Endothelial cell of umbilical vein (primary cell): ENCODE data around the gene REPS1. TPM values are rescaled to one million over a fixed set of nuclear protein-coding genes. Genes with fewer than 3 reads are reported as not detected.

Experiments used
- BruUV-seq: library from RNA; stranded (reverse); fragments of 400-500 nt; replicated peaks from 2 replicates; lab custom pipeline; 2021; lab: Mats Ljungman, UMichigan
- CTCF ChIA-PET: fragments of 300-600, 350-600 bp; sonication (Branson Sonifier 250); formaldehyde crosslinking; loops from one replicate; lab custom pipeline; 2021; ENCODE audit warnings: antibody characterized with exemption, inconsistent platforms; lab: Charles Lee
- POLR2A ChIA-PET: fragments of 300-600, 350-600 bp; sonication (Branson Sonifier 250); formaldehyde crosslinking; loops from one replicate; lab custom pipeline; 2021; ENCODE audit warnings: antibody characterized with exemption, inconsistent platforms; lab: Charles Lee
- DNase-seq: peaks from one replicate; pipeline ENCODE4 v3.0.0-alpha.2; 2011; ENCODE audit warnings: low read depth, low spot score
- FAIRE-seq: peaks from 2 replicates; lab custom pipeline; 2011; peaks lifted over from hg19 to GRCh38; lab: Jason Lieb, UNC
- H2AFZ ChIP-seq: 2 replicates; pipeline ENCODE4 v1.6.0; 2012; ENCODE audit warnings: low read depth, low read length, control low read depth, inconsistent platforms
- H3K27ac ChIP-seq: 2 replicates; pipeline ENCODE4 v1.5.1; 2011; ENCODE audit warnings: low read depth, mild to moderate bottlenecking, control low read depth, low read length, moderate library complexity; ENCODE audit not compliant: insufficient read depth
- H3K27me3 ChIP-seq, 2 experiments: 2 replicates each; pipeline versions ENCODE4 v1.6.0 to v1.6.1; 2011; ENCODE audit warnings: low read length in 2 of 2, mixed read lengths in 1 of 2; ENCODE audit not compliant: control insufficient read depth in 2 of 2, insufficient read depth in 2 of 2
- H3K36me3 ChIP-seq, 2 experiments: 2 replicates in 1 of 2; 3 replicates in 1 of 2; pipeline ENCODE4 v1.5.1; 2011; ENCODE audit warnings: low read length in 2 of 2, mild to moderate bottlenecking in 1 of 2, moderate library complexity in 1 of 2; ENCODE audit not compliant: control insufficient read depth in 2 of 2, insufficient read depth in 2 of 2; ENCODE audit errors: extremely low read depth in 1 of 2
- H3K4me1 ChIP-seq: 3 replicates; pipeline ENCODE4 v1.5.1; 2011; ENCODE audit warnings: mild to moderate bottlenecking, low read length; ENCODE audit not compliant: control insufficient read depth, insufficient read depth; ENCODE audit errors: extremely low read depth
- H3K4me2 ChIP-seq: 2 replicates; pipeline ENCODE4 v1.6.1; 2011; ENCODE audit warnings: low read length, control low read depth, mixed read lengths; ENCODE audit not compliant: insufficient read depth
- H3K4me3 ChIP-seq, 3 experiments: fragments of 200-600 bp in 1 of 3; sonication (generic), shearing (Covaris generic) in 1 of 3; replicated peaks in 1 of 3; 2 replicates each; pipeline ENCODE4 v1.5.1; 2011 to 2016; ENCODE audit warnings: control low read depth in 3 of 3, low read length in 3 of 3, mild to moderate bottlenecking in 2 of 3, inconsistent platforms in 1 of 3, low read depth in 1 of 3, moderate library complexity in 1 of 3; ENCODE audit not compliant: insufficient read depth in 1 of 3
- H3K79me2 ChIP-seq: 2 replicates; pipeline ENCODE4 v1.6.0; 2012; ENCODE audit warnings: low read length, inconsistent platforms; ENCODE audit not compliant: control insufficient read depth, insufficient read depth
- H3K9ac ChIP-seq: replicated peaks from 2 replicates; pipeline ENCODE3; 2011; ENCODE audit warnings: low read length, control low read depth; ENCODE audit not compliant: insufficient read depth; ENCODE audit errors: extremely low read depth
- H3K9me1 ChIP-seq: replicated peaks from 3 replicates; pipeline ENCODE4 v1.6.0; 2011; ENCODE audit warnings: mild to moderate bottlenecking, low read length; ENCODE audit not compliant: control insufficient read depth, insufficient read depth; ENCODE audit errors: extremely low read depth
- H3K9me3 ChIP-seq: replicated peaks from 2 replicates; pipeline ENCODE4 v1.5.1; 2012; ENCODE audit warnings: low read length, inconsistent platforms; ENCODE audit not compliant: control insufficient read depth, insufficient read depth
- H4K20me1 ChIP-seq: replicated peaks from 2 replicates; pipeline ENCODE3; 2011; ENCODE audit warnings: mild to moderate bottlenecking, low read length; ENCODE audit not compliant: control insufficient read depth, insufficient read depth; ENCODE audit errors: extremely low read depth
- CTCF ChIP-seq, 2 donors: IDR thresholded peaks; 1 replicate in 1 of 2; 2 replicates in 1 of 2; pipeline ENCODE4 v1.5.1; 2011; ENCODE audit warnings: low read length in 2 of 2, mild to moderate bottlenecking in 2 of 2, moderate library complexity in 2 of 2, control low read depth in 1 of 2, inconsistent platforms in 1 of 2, low read depth in 1 of 2; ENCODE audit not compliant: insufficient read depth in 1 of 2; ENCODE audit errors: extremely low read depth in 1 of 2
- FOS ChIP-seq: IDR thresholded peaks from 2 replicates; pipeline ENCODE4 v1.6.1; 2011; ENCODE audit warnings: mild to moderate bottlenecking, low read length, moderate library complexity, borderline replicate concordance; ENCODE audit not compliant: insufficient read depth
- GATA2 ChIP-seq: IDR thresholded peaks from 2 replicates; pipeline ENCODE4 v1.7.0; 2011; ENCODE audit warnings: low read depth, mild to moderate bottlenecking, moderate library complexity, mixed read lengths, low read length; ENCODE audit not compliant: insufficient read length, insufficient read depth
- JUN ChIP-seq: IDR thresholded peaks from 2 replicates; pipeline ENCODE4 v1.6.1; 2011; ENCODE audit warnings: borderline replicate concordance, low read depth; ENCODE audit not compliant: insufficient read length, insufficient read depth
- MYC ChIP-seq: IDR thresholded peaks from one replicate; pipeline ENCODE4 v1.6.1; 2011; ENCODE audit warnings: mild to moderate bottlenecking, low read depth, low read length
- POLR2A ChIP-seq: IDR thresholded peaks from 2 replicates; pipeline ENCODE4 v1.6.1; 2012; ENCODE audit warnings: low read depth, mild to moderate bottlenecking, control low read depth, low read length
- POLR2AphosphoS5 ChIP-seq: IDR thresholded peaks from 2 replicates; pipeline ENCODE4 v1.6.1; 2012; ENCODE audit warnings: low read depth, mild to moderate bottlenecking, control low read depth, low read length, moderate library complexity; ENCODE audit not compliant: insufficient read depth
- dilution Hi-C: fragments of 300-500 bp; cut with MboI; formaldehyde crosslinking; loops from one replicate; pipeline ENCODE4 v1.15.0; 2019; ENCODE audit warnings: low sequenced_read_pairs; ENCODE audit not compliant: extremely low pct_ligation_motif_present
- intact Hi-C: fragments of 100-400 bp; cut with micrococcal nuclease; formaldehyde crosslinking; loops from one replicate; pipeline ENCODE4 v1.10.0; 2022
- polyA plus RNA-seq, 4 experiments: library from polyadenylated mRNA; depleted of rRNA in 3 of 4; stranded (reverse) in 3 of 4; unstranded in 1 of 4; fragments of >200 nt; gene quantifications; 2 replicates each; pipeline versions ENCODE4 v1.2.1 to v1.2.3, GENCODE V29; 2011 to 2012; ENCODE audit warnings: missing spikeins in 1 of 4
- total RNA-seq: library from RNA; stranded (reverse); gene quantifications from 2 replicates; pipeline ENCODE4 v1.2.3, GENCODE V29; 2021
- TF ChIP-seq, protein P1 (sequence below): IDR thresholded peaks from 2 replicates; pipeline ENCODE4 v1.6.1; 2011; ENCODE audit not compliant: insufficient read depth, insufficient read length

REPS1 gene
- total and polyA plus RNA-seq, 2 donors (not counting 3 experiments of a cell fraction or from before 2014, with no cell fraction given): 20.6 to 35.0 TPM

DNA sequence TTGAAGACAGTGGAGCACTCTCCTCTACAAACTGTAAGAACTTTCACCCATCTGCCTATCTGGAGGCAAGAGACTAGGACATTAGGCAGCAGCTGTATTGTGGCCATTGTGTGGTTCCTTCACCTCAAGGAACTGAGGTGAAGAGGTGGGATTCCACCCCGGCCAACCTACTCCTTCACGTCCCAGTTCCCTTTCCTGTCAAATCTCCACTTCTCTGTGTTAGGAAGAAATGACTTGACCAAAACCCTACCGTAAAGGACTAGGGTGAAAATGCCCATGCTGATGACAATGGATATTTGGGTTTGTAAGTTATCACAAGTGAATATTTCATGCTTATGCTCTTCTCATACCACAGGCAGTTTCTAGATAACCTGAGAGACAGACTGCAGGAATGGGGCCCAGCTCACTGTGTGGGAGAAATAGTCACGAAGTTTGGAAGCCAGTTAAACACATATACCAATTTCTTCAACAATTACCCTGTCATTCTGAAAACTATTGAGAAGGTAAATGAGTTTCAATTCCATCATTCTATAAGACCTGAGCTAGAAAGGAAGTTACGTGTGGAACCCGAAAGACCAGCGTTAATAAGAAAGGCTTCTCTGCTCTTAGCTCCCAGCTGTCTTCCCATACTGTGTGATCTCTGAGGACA is 105.6 kb downstream of the REPS1 start:
- no peak overlapping the region for H3K4me3 ChIP-seq
- H3K9ac ChIP-seq: no peak overlapping the region
- H3K4me1 ChIP-seq: no peaks in the 10 kb centered on the region
- FAIRE-seq (no peak), DNase-seq (no peak)
- TF ChIP-seq GATA2 (no peak), JUN (no peak), FOS (no peak), CTCF (IDR thresholded peaks at IDR 0.05; ENCODE audit: extremely low read depth in 1 of 2, insufficient read depth in 1 of 2, low read depth in 1 of 2, low read length in 2 of 2) (no peak), MYC (no peak), POLR2A (no peak), POLR2AphosphoS5 (no peak)
- TF ChIP-seq, protein P1, sequence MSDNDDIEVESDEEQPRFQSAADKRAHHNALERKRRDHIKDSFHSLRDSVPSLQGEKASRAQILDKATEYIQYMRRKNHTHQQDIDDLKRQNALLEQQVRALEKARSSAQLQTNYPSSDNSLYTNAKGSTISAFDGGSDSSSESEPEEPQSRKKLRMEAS: no peak
- intact Hi-C loops (no loop called here), dilution Hi-C loops (no loop called here)
- peaks cover 0 to 1% of the 10 kb centered on the region in 2 experiments for H3K27me3 ChIP-seq
- no peaks in the 10 kb centered on the region for H4K20me1 ChIP-seq
- ChIA-PET CTCF (interaction anchor here (0.9 to 1.5 kb wide), 4 partner anchors 9 to 33 kb away, joined by 3 read pairs; no protein-coding TSS in a partner anchor), POLR2A (interaction anchor here (0.6 kb wide), 1 partner anchor 8 kb away, joined by 7 read pairs; no protein-coding TSS in a partner anchor)
- H3K27ac ChIP-seq: no peak overlapping the region
- no peaks in the 10 kb centered on the region for H3K79me2 ChIP-seq
- no peaks in the 10 kb centered on the region for H3K9me3 ChIP-seq
- no peaks in the 10 kb centered on the region for H3K36me3 ChIP-seq
- no peaks in the 10 kb centered on the region for H3K9me1 ChIP-seq
- BruUV-seq: no TSS peak
- H2AFZ ChIP-seq: no peak overlapping the region
- H3K4me2 ChIP-seq: no peak overlapping the region
